ENCODE data around the gene DMRT1.

DMRT1 gene

DNA sequence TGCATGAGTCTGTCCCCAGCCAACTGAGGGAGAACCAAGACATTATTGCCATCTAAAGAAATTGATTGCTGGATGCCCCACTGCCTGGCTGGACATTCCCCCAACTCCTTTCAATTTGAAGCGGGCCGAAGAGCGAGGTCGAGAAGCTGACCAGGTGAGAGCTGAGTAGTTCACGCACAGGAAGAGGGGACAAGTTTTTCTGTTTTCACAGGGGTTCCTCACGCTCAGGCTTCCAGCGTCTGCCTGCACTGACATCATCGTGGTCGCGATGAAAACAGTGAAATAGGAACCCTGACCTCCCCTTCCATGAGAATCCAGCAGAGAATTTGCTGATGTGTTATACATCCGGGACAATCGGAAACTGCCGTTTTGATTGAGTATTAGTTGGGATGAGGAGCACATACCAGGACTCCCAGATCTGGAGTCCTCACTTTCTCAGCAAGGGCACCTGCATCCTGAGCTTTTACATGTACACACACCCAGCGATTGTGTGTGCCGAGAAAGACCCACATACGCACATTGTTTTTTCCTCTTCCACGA, 131.9 kb downstream of the DMRT1 start:
- DNase-seq (ENCODE audit: insufficient read length, low spot score), result no peak
- no peak for FAIRE-seq
- TF ChIP-seq PAX5 (IDR thresholded peaks at IDR 0.05; ENCODE audit: insufficient read depth, low read length, severe bottlenecking) (no peak), POLR2A (IDR thresholded peaks at IDR 0.05; ENCODE audit: low read depth, low read length) (no peak), SPI1 (IDR thresholded peaks at IDR 0.05; ENCODE audit: low read depth, low read length) (no peak)

DNA sequence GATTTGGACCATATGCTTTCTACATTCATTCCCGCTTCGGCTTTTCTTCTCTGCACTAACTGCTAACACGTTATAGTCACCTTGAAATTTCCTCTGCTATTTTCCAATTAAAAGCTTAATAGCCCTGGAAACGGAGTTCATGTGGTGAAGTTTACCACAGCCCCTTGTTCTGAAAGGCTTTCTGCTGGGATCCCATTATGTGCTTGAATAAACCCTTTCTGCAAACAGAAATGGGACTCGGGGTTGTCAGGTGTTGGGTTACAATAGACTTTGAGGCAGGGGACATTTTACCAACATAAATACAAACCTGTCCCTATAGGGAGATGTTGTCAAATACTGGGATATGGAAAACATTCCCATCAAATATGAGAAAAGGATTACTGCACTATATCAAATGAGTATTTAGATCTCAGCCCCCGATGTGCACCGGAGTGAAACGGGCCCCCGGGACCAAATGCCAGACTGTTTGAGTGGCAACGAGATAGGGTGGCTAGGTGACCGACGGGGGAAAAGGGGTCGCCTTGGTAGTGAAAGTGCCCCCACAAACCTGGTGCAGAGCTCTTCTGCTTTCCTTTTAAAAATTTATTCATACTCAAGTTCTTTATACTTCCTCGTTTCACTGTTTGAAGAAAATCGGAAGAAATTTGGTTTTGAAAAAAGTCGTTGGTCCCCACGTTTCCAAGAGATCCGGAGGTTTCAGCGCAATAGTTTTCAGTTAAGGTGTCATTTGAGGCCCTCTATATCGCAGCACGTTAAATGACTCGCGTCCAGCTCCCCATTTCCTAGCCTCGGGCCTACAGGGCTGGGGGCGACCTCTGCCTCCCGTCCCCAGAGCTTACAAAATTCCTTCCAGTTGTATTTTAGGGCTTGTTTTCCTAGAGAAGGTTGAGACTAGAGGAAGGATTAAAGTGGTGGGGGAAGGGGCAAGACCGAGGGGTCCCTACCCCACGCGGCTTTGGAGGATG, 132.8 kb downstream of the DMRT1 start:
- DNase-seq (ENCODE audit: insufficient read length, low spot score) (no peak), FAIRE-seq (no peak)
- TF ChIP-seq POLR2AphosphoS5 (IDR thresholded peaks at IDR 0.05; ENCODE audit: low read depth, low read length) (no peak), POU2F2 (IDR thresholded peaks at IDR 0.05; ENCODE audit: low read depth, low read length) (no peak)

DNA sequence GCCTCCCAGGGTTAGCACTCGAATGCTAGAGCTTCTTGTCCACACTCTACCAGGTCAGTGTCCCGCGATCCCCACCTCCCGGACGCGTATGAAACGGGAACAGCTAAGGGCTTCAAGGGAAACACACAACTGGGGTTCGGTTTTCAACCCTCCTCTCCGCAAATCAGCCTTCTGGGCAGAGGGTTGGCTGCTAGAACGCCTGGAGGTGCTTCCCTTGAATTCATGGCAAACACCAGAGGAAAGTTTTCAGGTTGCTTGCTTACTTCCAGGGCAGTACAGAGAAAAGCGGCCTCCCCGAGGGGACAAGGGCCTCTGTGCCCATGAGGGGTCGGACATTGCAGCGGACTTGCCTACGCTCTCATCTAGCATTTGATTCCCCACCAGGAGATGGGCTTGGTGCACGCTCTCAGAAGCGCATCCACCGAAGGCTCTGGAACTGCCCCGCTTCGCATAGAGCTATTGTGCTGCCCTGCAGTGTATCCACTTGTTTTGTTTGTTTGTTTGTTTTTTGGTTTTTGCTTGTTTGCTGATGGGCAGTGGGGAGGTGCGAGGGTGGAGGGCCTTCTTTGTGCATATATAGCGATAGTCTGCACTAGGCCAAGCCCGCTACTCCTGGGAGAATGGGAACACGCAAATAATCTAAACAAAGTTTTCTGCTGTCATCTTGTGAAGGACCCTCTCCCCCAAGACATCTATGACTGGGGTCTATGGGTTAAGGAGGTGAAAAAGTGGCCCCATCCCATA, 133.7 kb downstream of the DMRT1 start:
- DNase-seq (ENCODE audit: insufficient read length, low spot score) (no peak), FAIRE-seq (no peak)
- TF ChIP-seq POLR2AphosphoS5 (IDR thresholded peaks at IDR 0.05; ENCODE audit: low read depth, low read length), result no peak
- no peak for TF ChIP-seq POLR2A (IDR thresholded peaks at IDR 0.05; ENCODE audit: low read depth, low read length)
- TF ChIP-seq PAX5 (IDR thresholded peaks at IDR 0.05; ENCODE audit: insufficient read depth, low read length, severe bottlenecking), result no peak
- TF ChIP-seq TAF1 (IDR thresholded peaks at IDR 0.05; ENCODE audit: low read depth, low read length), result no peak
- TF ChIP-seq SPI1 (IDR thresholded peaks at IDR 0.05; ENCODE audit: low read depth, low read length), result no peak
- TF ChIP-seq POU2F2 (IDR thresholded peaks at IDR 0.05; ENCODE audit: low read depth, low read length), result no peak

DNA sequence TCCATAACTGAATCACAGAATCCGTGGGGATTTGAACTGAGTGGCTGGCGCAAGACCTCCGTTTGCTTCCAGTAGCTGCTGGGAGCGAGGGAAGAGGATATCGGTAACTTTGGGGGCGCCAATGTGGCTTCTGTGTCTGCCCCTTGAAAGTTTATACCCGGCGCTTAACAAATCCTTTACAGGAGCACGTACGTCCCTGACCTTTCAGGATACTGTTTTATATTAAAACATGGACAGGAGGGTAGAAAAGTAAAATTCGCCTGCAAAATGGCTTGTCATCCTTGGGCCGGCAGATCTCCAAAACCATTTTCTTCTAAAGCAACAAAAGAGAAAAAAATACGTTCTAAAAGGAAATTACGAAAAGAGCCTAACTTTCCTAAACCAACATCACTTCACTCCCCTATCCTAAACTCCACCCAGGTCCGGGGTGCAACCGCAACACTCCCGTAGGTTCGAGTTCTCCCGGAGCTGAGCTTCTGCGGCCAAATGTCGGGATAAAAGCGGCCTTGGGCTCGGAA, 134.3 kb downstream of the DMRT1 start:
- TF ChIP-seq SPI1 (IDR thresholded peaks at IDR 0.05; ENCODE audit: low read depth, low read length), result no peak
- no peak for TF ChIP-seq PAX5 (IDR thresholded peaks at IDR 0.05; ENCODE audit: insufficient read depth, low read length, severe bottlenecking)
- TF ChIP-seq POLR2A (IDR thresholded peaks at IDR 0.05; ENCODE audit: low read depth, low read length), result no peak
- TF ChIP-seq POLR2AphosphoS5 (IDR thresholded peaks at IDR 0.05; ENCODE audit: low read depth, low read length), result no peak
- no peak for TF ChIP-seq TAF1 (IDR thresholded peaks at IDR 0.05; ENCODE audit: low read depth, low read length)
- TF ChIP-seq POU2F2 (IDR thresholded peaks at IDR 0.05; ENCODE audit: low read depth, low read length), result no peak
- FAIRE-seq (no peak), DNase-seq (ENCODE audit: insufficient read length, low spot score) (no peak)

DNA sequence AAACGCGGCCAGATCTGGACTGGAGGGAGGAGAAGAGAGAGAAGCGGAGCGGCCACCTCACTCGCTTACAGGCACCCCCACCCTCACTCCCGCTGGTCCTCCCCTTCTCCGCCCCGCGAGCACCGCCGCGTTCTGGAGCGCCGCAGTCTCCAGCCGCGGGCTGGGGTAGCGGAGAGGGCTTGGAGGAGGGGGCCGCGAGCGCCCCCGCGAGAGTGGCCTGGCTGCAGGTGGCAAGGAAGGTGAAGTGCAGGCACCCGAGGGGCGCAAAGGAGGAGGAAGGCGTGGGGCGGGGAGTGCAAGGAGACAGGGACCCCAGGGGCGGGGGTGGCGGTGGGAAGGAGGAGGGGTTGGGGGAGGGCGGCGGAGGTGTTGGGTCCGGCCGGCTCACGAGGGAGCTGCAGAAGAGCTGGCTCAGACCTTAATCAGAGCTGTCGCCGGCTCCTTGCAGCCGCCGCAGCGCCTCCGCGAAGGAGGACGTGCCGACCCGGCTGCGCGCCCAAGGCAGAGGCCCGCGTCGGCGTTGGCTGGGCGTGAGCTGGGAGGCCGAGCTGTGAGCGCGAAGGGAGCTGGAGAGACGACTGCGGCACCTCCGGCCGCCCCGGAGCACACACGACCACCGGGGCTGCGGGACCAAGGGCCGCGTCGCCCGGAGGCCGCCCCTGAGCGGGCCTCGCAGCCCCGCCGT, 134.9 kb downstream of the DMRT1 start, which contains the start of gene DMRT3:
Gene DMRT3 (plus strand): TSS at position 398 of the 685 bp plus-strand sequence. CDS start 347 bp downstream, outside the sequence.
- FAIRE-seq, result no peak
- TF ChIP-seq POLR2AphosphoS5 (IDR thresholded peaks at IDR 0.05; ENCODE audit: low read depth, low read length) (no peak), POU2F2 (IDR thresholded peaks at IDR 0.05; ENCODE audit: low read depth, low read length) (no peak), SPI1 (IDR thresholded peaks at IDR 0.05; ENCODE audit: low read depth, low read length) (no peak), TAF1 (IDR thresholded peaks at IDR 0.05; ENCODE audit: low read depth, low read length) (no peak), PAX5 (IDR thresholded peaks at IDR 0.05; ENCODE audit: insufficient read depth, low read length, severe bottlenecking) (no peak)

DNA sequence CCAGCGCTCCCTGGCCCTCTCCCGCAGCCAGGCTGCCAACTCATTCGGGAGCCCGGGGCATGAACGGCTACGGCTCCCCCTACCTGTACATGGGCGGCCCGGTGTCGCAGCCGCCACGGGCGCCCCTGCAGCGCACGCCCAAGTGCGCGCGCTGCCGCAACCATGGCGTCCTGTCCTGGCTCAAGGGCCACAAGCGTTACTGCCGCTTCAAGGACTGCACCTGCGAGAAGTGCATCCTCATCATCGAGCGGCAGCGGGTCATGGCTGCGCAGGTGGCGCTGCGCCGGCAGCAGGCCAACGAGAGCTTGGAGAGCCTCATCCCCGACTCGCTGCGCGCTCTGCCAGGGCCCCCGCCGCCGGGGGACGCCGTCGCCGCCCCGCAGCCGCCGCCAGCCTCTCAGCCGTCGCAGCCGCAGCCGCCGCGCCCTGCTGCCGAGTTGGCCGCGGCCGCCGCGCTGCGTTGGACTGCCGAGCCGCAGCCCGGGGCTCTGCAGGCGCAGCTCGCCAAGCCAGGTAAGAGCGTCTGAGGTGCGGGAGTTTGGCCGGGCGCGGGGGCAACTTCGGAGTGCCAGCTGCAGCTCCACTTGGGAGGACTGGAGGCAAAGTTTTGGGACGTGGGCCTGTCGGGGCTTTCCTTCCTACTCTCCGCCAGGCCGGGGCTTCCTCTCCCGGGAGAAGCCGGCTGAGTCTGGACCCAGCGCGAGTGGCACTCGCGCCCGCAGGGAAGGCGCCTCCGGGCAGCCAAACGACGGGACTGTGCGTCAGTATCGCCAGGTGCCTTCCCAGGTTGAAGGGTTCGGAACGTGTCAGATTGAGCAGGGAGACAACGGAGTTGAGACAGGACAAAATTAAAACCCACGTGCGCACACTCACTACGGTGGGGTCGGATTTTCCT, 135.7 kb downstream of the DMRT1 start:
- DNase-seq (ENCODE audit: insufficient read length, low spot score) (no peak), FAIRE-seq (no peak)
- no peak for TF ChIP-seq PAX5 (IDR thresholded peaks at IDR 0.05; ENCODE audit: insufficient read depth, low read length, severe bottlenecking)
- TF ChIP-seq POLR2A (IDR thresholded peaks at IDR 0.05; ENCODE audit: low read depth, low read length), result no peak
- no peak for TF ChIP-seq SPI1 (IDR thresholded peaks at IDR 0.05; ENCODE audit: low read depth, low read length)
- TF ChIP-seq POLR2AphosphoS5 (IDR thresholded peaks at IDR 0.05; ENCODE audit: low read depth, low read length), result no peak
- TF ChIP-seq POU2F2 (IDR thresholded peaks at IDR 0.05; ENCODE audit: low read depth, low read length), result no peak
- no peak for TF ChIP-seq TAF1 (IDR thresholded peaks at IDR 0.05; ENCODE audit: low read depth, low read length)

More for the DNA sequence above, 134.9 kb downstream of the DMRT1 start, which contains the start of gene DMRT3:
- DNase-seq (ENCODE audit: insufficient read length, low spot score), result no peak

DNA sequence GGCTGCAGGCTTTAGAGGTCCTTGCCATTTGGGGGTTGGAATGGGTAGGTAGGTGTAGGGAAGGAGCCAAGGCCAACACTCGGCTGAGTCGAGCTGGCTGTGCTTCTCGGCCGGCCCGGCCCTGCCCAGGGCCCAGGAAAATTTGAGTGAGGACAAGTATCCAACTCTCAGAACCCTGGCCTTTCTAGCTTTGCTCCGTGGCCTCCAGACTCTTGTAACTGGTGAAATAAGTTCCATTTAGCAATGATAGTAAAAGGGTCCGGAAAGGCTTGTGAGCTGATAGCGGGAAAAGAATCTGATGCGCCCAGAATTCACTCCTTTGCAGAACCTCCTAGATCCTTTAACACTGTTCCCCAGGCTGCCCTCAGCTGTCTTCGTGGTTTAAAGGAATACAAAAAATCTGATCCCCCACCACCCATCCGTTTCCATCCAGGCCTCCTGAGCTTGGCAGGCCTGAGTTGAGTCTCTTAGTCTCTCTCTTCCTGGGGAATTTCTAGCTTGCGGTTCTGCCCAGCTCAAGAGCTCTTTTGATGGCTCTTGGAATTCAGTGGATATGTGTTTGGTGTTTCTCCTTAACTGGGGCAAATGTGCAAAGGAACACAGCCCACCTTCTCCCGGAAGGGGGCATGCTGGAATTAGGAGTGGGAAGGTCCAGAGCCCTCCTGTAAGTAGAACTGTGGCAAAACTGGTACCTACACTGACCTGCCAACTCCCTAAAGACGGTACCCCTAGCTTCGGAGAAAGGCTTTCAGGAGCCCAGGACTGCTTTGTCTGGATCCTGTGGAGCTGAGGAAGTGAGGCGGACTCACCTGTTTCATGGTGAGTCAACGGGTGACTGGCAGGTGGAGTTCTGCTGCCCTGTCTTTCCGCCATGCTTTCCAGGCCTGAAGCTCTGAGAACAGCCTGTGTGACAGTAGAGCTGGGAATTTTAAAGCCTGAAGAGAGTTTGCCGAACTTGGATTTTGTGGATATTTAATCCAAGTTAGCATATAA, 136.6 kb downstream of the DMRT1 start:
- TF ChIP-seq POLR2A (IDR thresholded peaks at IDR 0.05; ENCODE audit: low read depth, low read length) (no peak), POU2F2 (IDR thresholded peaks at IDR 0.05; ENCODE audit: low read depth, low read length) (no peak), PAX5 (IDR thresholded peaks at IDR 0.05; ENCODE audit: insufficient read depth, low read length, severe bottlenecking) (no peak), TAF1 (IDR thresholded peaks at IDR 0.05; ENCODE audit: low read depth, low read length) (no peak)
- FAIRE-seq, result no peak

More for the DNA sequence above, 136.6 kb downstream of the DMRT1 start:
- no peak for DNase-seq (ENCODE audit: insufficient read length, low spot score)
